Stimulated activated CD8-positive, alpha-beta memory T cell treated with anti-CD3 and anti-CD28 coated beads, Interleukin-7, amount 100 ng/mL, for 24 hours (primary cell): ENCODE data around the gene CERK.

Experiments
- DNase-seq: peaks from one replicate; pipeline ENCODE4 v3.0.0-alpha.2; 2020; ENCODE audit warnings: low read depth

CERK gene

DNA sequence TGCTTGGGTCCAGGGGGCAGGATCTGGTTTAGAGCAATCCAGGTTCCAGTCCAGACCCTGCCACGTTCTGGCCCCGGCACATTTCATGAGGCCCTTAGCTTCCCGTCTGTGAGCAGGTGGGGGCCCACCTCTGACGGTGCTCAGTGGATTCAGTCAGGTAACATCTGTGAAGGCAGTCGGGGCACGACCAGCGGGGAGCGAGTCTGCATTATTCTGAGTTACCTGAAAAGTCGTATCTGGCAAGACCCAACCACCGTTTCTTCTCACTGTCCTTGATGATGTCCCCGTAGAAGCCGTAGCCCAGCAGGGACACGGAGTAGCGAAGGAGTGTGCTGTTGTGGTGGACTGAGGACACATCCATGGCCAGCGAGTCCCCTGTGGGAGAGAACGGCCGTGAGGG lies 39.0 kb downstream of the CERK start:
- DNase-seq: no peak

GRCh38 chr22:46697811-46698515 lies 40.1 kb downstream of the CERK start:
- no peak for DNase-seq

- DNase-seq: no peak
These were observed 41.4 kb downstream of the CERK start for GRCh38 chr22:46696614-46697013.

DNA sequence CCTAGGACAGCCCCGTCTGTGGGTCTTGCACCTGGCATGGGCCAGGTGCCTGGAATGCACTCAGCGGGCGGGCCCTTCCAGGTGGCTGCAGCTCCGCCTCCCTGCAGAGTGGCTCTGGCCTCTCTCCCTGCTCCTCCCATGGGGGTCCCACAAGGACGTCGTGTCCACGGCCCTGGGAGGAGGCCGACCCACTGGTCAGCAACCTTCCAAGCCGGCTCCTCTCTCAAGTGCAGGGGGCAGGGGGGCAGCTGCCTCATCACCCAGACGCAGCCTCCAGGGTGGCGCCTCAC lies 41.9 kb downstream of the CERK start:
- DNase-seq: no peak

DNA sequence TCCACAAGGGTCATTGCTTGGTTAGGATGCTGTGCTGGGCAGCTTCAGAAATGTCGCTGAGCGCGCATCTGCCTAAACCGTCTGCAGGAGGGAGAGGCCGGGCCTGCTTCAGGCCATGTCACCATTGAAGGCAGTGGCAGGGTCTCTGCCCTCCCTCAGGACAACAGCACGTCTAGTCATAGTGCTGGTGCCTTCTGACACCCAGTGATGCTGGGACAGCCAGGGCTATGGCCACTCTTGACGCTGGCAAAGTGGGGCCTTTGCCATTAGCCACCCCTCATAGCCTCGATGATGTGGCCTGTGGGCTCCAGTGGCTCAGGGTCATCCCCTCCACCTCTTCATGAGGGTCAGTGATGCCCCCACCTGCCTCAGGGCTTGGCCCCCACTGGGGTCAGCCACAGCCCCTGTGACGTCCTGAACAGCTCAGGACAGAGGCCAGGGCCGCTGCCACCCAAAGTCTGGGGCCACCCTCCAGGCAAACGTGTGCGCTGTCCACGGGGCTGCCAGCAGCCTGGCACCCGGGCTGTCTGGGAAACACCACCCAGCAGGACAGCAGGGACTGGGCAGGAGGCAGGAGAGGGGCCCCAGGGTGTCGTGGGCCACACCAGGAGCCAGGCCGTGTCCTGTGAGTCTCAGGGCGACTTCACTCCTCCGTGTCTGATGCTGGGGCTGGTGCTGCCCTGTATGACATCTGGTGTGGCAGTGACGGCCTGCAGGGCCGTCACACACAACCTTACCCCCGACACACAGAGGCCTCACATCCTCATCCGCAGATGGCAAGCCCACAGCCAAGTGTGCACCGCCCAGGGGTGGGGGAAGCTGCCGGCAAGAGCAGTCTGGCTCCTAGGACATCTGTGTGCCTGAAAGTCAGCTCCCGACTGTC lies 42.5 kb downstream of the CERK start:
- DNase-seq: no peak

GRCh38 chr22:46694416-46695170 lies 43.5 kb downstream of the CERK start:
- no peak for DNase-seq

- DNase-seq: no peak
These were observed 44.2 kb downstream of the CERK start for GRCh38 chr22:46693634-46694415.

DNA sequence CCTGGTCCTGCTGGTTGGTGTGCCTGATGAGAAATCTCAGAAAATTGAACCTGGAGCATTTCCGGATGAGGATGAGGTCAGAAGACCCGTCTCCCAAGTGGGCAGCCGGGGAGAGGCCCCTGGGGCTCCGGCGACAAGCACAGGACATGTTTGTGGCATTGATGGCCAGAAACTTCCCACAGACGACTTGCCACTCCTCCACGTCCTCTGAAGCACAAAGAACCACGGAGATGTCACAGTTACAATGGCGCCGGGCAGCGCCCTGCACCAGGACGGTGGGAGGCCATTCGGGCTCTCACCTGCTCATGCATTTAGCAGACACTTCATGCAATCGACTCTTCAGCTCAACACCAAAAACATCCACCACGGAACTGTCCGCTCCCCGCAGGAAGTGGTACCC lies 46.5 kb downstream of the CERK start:
- no peak for DNase-seq

GRCh38 chr22:46690146-46690545 lies 47.9 kb downstream of the CERK start:
- DNase-seq: no peak

DNA sequence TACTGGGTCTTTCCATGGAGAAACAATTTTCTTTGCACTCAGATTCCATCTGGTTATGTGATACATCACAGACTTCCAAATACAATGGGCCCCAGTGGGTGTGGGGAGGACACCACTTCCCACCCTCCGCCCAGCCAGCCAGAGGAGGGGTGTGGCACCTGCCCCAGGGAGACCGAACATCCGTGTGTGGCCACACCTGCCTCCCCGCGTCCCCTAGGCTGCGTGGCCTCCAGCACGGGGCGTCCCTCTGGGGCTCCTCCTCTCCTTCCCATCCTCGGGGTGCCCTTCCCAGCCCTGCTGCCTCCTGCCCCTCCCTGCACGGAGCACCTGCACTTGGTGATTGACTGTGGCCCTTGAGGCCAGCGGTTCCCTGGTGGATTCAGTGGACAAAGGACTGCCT lies 49.1 kb downstream of the CERK start:
- DNase-seq: no peak

GRCh38 chr22:46687460-46687859 lies 50.6 kb downstream of the CERK start:
- no peak for DNase-seq

DNA sequence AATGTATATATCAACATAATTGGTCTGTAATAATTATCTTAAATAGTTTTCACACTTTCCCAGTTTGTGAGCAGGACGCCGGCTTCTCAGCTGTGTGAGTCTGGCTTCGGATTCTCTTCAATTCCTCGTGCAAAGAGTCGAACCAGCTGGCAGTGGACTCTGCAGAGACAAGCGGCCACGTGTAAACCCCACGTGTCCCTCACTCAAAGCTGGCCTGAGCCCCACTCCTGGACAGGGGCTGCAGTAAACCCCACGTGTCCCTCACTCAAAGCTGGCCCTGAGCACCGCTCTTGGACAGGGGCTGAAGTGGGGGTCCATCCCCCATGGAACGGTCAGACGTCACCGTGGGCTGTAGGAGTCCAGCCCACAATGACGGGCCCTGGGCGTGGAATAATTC lies 51.0 kb downstream of the CERK start:
- no peak for DNase-seq

DNA sequence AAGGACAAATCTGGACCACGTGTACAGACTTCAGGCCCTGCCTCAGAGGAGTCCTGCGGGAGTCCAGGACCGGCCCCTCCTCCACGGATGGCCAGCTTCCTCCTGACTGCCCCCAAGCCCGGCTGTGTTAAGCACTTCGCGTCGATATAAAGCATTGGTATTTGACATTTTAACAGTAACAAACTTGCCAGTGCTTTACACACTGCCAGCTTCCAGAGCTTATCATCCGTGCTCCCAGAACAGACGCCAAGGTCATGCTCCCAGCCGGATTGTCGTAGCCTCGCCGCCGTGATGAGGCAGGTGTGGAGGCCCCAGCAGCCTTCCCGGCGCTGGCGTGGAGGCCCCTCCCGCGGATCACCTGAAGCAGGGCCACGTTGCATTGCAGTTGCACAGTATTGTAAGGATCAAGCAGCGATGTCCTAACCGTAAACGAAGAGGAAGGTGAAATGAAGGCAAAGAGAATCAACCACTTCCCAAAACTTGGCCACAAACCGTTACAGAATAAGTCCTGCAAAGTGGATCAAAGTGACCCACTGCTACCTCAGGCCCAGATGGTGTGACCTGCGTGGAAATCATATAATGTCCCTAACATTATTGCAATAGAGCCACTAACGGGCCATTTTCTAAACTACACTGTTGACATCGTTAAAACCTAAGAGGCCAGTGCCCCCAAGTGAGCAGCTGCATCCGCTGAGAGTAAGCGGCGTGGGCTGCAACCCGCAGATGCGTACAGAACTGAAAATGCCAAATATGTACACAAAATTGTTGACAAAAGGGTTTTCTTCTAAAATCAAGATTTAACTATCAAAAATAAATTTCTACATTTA lies 51.6 kb downstream of the CERK start:
- no peak for DNase-seq

DNA sequence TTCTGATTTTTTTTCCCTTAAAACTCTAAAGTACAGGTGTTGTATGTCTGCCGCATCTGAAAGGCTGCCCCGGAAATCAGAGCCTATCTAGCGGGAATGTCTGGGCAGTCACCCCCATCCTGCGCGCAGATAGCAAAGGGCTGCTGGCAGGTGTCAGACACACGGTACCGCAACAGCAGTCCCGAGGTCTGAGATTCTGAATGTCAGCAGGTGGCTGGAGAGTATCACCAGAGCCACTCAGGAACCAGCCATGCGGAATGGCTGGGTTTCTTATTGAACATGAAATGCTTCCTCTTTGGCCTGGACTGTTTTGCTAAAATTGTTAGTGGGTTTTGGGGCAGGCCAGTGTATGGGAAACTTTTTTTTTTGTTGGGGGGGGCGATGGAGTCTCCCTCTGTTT lies 53.3 kb downstream of the CERK start:
- no peak for DNase-seq

DNA sequence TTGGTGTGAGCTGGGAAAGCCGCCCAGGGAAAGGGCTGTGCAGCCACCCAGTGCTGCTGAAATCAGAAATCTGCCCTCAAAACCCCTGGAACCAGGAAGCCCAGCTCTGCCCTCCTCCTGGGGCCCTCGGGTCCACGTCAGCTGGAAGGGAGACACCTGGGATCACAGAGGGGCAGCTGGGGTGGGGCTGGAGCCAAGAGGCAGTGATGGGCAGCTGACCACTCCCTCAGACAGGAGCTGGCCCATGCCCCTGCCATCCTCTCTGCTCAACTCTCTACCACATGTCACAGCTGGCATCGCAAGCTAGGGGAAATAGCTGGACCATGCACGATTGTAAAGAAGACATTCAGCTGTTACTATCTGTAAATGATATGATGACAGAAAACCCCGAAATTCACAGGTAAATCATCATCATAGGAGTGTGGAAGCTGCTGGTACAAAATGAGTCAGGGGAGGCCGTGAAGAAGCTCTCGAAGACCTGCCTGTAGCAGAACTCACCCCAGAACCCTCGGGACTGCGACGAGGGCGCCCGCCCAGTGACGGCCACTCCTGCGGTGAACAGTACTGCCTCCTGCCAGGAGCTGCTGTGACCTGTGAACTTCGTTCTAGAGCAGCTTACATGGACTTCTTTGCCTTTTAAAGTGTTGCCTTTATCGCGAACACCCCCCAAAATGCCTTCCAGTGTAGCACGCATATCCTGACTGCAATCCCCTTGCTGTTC lies 55.9 kb downstream of the CERK start:
- DNase-seq: no peak

- no peak for DNase-seq
These were observed 57.0 kb downstream of the CERK start for GRCh38 chr22:46681010-46681409.

DNA sequence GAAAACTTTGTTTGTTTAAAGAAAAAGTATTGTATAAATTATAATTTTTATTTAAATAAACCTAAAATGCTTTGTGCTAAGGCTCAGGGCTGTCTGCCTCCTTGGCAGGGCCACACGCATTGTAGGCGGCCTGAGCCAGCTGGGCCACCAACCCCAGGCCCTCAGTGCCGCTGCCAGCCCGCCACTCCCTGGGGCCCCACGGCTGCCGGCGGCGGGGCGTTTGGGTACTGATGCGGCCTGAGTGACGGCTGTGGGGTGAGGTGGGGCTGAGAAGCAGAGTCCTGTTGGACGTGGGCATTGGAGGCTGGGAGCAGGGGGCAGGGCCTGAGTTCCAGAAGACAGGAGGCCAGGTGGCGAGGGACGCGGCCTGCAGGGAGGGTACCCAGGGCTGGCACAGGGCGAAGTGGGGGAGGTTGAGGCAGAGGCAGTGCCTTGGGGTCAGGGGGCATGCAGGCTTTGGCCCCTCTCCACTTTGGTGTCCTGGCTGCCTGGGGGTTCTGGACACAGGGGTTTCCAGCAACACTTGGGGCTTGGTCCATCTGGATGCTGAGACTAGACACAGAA lies 58.3 kb downstream of the CERK start:
- DNase-seq: no peak

- no peak for DNase-seq
These were observed 59.0 kb downstream of the CERK start for GRCh38 chr22:46678785-46679700.

GRCh38 chr22:46678003-46678657 lies 59.9 kb downstream of the CERK start:
- DNase-seq: no peak
